Sigmoid colon (tissue), 4 donors: ENCODE measurements around the gene MCAT.

ENCODE experiments used
- EP300 ChIP-seq, 4 donors: sonication (generic); formaldehyde crosslinking; IDR thresholded peaks; one replicate each; pipeline ENCODE4 v1.6.1; 2017; ENCODE audit warnings: antibody characterized with exemption in 4 of 4
- POLR2A ChIP-seq, 2 donors: fragments of 450-650 bp; IDR thresholded peaks; one replicate each; pipeline ENCODE4 v1.6.1; 2016; ENCODE audit warnings: antibody characterized with exemption in 2 of 2, mild to moderate bottlenecking in 2 of 2, moderate library complexity in 2 of 2
- TF ChIP-seq, protein P1 (sequence below), 4 experiments: fragments of 450-650 bp in 3 of 4; fragments of 200-600 bp in 1 of 4; IDR thresholded peaks; one replicate each; pipeline ENCODE4 v1.5.1; 2016 to 2019; ENCODE audit warnings: antibody characterized with exemption in 4 of 4, mild to moderate bottlenecking in 3 of 4, moderate library complexity in 2 of 4

DNA sequence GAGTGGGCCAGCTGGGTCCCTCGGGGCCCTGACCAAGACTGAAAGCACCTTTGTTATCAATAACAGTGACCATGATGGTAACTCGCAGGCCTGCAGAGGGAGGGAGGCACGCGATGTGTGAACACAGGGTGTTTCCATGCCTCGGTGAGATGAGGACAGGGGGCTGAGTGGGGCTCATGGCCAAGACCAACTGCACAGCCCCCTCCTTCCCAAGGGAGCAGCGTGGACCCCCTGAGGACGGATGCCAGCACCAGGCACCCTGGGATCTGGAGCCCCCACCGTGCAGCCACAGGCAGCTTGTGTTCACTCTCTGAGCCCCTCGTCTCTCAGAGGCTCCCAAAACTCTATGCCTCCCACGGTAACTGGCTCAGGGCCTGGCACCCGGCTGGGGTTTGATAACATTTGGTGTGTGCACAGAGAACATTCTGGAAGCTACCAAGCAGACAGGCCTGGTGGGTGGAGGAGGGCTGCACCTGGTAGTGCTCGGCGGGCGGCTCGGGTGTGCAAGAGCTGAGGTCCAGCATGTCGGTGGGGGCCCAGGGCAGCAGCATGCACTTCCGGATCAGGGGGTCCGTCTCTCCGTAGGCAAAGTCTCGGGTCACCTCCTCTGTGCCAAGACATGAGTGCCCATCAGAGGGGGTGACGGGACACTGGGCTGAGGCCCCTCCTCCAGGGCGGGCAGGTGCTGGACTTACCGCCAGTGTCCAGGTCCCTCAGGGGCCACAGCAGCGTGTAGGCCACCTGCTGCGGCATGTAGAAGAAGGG lies 36.1 kb upstream of the MCAT start:
- TF ChIP-seq POLR2A (IDR thresholded peaks at IDR 0.05) (no peak), EP300 (IDR thresholded peaks at IDR 0.05) (no peak)
- TF ChIP-seq, protein P1, sequence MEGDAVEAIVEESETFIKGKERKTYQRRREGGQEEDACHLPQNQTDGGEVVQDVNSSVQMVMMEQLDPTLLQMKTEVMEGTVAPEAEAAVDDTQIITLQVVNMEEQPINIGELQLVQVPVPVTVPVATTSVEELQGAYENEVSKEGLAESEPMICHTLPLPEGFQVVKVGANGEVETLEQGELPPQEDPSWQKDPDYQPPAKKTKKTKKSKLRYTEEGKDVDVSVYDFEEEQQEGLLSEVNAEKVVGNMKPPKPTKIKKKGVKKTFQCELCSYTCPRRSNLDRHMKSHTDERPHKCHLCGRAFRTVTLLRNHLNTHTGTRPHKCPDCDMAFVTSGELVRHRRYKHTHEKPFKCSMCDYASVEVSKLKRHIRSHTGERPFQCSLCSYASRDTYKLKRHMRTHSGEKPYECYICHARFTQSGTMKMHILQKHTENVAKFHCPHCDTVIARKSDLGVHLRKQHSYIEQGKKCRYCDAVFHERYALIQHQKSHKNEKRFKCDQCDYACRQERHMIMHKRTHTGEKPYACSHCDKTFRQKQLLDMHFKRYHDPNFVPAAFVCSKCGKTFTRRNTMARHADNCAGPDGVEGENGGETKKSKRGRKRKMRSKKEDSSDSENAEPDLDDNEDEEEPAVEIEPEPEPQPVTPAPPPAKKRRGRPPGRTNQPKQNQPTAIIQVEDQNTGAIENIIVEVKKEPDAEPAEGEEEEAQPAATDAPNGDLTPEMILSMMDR (IDR thresholded peaks at IDR 0.05): no peak
